Brain pericyte (primary cell): ENCODE data around the gene GUCY2D.

Experiments
- DNase-seq: peaks from one replicate; pipeline ENCODE4 v3.0.0-alpha.2; 2012; ENCODE audit warnings: low read depth, low spot score

The GUCY2D gene

DNA sequence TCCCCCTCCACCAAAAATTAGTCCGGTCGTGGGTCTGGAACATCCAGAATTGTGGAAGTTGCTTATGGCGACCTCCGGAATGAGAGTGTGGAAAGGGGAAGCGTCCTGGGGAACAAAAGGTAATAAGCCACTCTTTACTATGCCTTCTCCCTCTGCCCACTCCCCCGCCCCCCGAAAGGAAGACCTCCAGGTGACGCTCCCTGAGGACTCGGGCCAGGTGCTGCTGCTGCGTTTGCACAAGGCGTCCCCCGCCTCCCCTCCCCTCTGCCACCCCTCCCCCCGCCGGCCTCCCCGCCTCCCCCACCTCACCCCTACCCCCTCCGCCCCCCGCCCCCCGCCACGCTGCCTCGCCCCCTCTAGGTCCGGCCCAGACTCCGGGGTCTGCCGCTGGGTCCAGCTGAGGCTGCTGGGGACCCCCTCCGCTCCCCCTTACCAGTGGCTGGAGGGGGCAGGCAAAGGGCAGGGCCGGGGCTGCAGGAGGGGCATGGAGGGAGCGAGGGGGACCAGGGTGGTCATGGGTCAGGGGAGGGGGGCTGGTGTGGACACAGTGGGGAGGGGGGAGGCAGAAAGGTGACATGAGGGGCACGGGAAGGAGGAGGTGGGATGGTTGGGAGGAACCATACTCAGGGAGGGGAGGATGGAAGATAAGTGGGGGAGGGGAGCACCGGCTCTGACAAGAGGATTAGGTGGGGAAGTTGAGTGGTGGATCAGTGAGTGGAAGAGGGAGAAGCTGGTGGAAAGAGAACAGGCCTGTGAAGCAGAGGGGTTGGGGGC, 61.5 kb downstream of the GUCY2D start:
- DNase-seq, result no peak

DNA sequence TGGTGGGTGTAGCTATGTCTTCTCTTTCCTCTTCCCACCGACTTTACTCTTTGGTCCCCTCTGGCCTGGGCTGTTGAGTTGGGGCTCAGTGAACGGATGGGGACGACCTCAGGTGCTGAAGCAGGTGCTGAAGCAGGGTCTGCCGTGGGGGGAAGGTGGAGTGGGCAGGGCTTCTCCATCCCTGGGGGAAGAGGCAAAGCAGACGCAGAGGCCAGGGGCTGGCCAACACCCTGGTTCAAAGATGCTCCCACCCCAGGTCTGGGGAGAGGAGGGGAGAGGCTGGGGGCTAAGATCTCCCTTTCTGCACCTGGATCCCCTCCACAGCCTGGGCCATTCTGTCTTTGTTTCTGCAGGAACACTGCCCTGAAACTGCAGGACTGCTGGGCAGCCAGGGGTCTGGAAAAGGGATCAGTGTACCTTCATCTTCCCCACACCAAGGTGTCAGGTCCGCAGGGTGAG, 62.2 kb downstream of the GUCY2D start:
- no peak for DNase-seq

GRCh38 chr17:8066841-8067775, 64.7 kb downstream of the GUCY2D start:
- no peak for DNase-seq

- no peak for DNase-seq
Observed at GRCh38 chr17:8067806-8068205, 65.4 kb downstream of the GUCY2D start.

GRCh38 chr17:8068736-8069586, 66.5 kb downstream of the GUCY2D start:
- no peak for DNase-seq

DNA sequence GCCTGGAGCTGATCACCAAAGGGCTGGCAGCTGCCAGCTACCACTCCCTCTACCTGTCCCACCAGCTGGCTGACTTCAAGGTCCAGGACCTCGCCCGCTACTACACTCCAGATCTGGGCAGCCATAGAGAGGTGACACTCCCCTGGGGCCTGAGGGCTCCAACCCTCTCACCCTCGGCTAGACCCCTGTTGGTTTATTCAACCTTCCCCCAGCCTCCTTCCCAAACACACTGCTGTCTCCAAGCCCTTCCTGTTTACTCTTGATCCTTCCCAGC, 67.1 kb downstream of the GUCY2D start:
- no peak for DNase-seq
